HEK293T (cell line): Measurements from ENCODE around the gene SGTA.

Experiments
- CTCF ChIA-PET: fragments of 350-600 bp; formaldehyde crosslinking; extraction: SDS; loops from one replicate; lab custom pipeline; 2021; ENCODE audit warnings: antibody characterized with exemption, inconsistent platforms; lab: Yijun Ruan, JAX
- POLR2A ChIA-PET: fragments of 350-600 bp; formaldehyde crosslinking; extraction: SDS; loops from one replicate; lab custom pipeline; 2020; ENCODE audit warnings: antibody characterized with exemption, inconsistent platforms; lab: Yijun Ruan, JAX
- DNase-seq: peaks from one replicate; pipeline ENCODE4 v3.0.0; 2012; ENCODE audit warnings: mixed read lengths; ENCODE audit errors: extremely low spot score
- ARNT ChIP-seq: fragments of 450-650 bp; IDR thresholded peaks from 2 replicates; pipeline ENCODE4 v1.6.1; 2017; ENCODE audit warnings: mild to moderate bottlenecking
- BHLHE40 ChIP-seq: fragments of 450-650 bp; IDR thresholded peaks from 2 replicates; pipeline ENCODE4 v1.6.1; 2016; ENCODE audit warnings: mild to moderate bottlenecking, moderate library complexity, borderline replicate concordance
- CTBP1 ChIP-seq: fragments of 450-650 bp; IDR thresholded peaks from 2 replicates; pipeline ENCODE4 v1.6.1; 2016; ENCODE audit warnings: borderline replicate concordance
- ELF4 ChIP-seq: fragments of 450-650 bp; IDR thresholded peaks from 2 replicates; pipeline ENCODE4 v1.6.1; 2017; ENCODE audit warnings: antibody characterized with exemption
- FOXA1 ChIP-seq: fragments of 450-650 bp; IDR thresholded peaks from 2 replicates; pipeline ENCODE4 v1.6.1; 2016; ENCODE audit warnings: mild to moderate bottlenecking
- FOXK2 ChIP-seq: fragments of 450-650 bp; IDR thresholded peaks from 2 replicates; pipeline ENCODE4 v1.6.1; 2016; ENCODE audit warnings: mild to moderate bottlenecking
- FOXM1 ChIP-seq: fragments of 450-650 bp; IDR thresholded peaks from 2 replicates; pipeline ENCODE4 v1.6.1; 2017; ENCODE audit warnings: mild to moderate bottlenecking, borderline replicate concordance
- HDGF ChIP-seq: fragments of 450-650 bp; IDR thresholded peaks from 2 replicates; pipeline ENCODE4 v1.6.1; 2017; ENCODE audit warnings: antibody characterized with exemption, borderline replicate concordance
- L3MBTL2 ChIP-seq: fragments of 450-650 bp; conservative IDR thresholded peaks from 2 replicates; pipeline ENCODE4 v1.6.1; 2016; ENCODE audit warnings: mild to moderate bottlenecking
- LEF1 ChIP-seq: fragments of 450-650 bp; IDR thresholded peaks from 2 replicates; pipeline ENCODE4 v1.6.1; 2017; ENCODE audit warnings: mild to moderate bottlenecking, borderline replicate concordance
- NFRKB ChIP-seq: fragments of 450-650 bp; IDR thresholded peaks from 2 replicates; pipeline ENCODE4 v1.6.1; 2016; ENCODE audit warnings: mild to moderate bottlenecking, moderate library complexity
- SP1 ChIP-seq: fragments of 450-650 bp; IDR thresholded peaks from 2 replicates; pipeline ENCODE4 v1.6.1; 2017
- SUZ12 ChIP-seq: fragments of 450-650 bp; IDR thresholded peaks from 2 replicates; pipeline ENCODE4 v1.6.1; 2016; ENCODE audit warnings: mild to moderate bottlenecking
- TARDBP ChIP-seq: fragments of 450-650 bp; IDR thresholded peaks from 2 replicates; pipeline ENCODE4 v1.6.1; 2016
- ZNF384 ChIP-seq: fragments of 450-650 bp; IDR thresholded peaks from 2 replicates; pipeline ENCODE4 v1.6.1; 2016
- TF ChIP-seq, protein P1 (sequence below): fragments of 450-650 bp; IDR thresholded peaks from 2 replicates; pipeline ENCODE4 v1.6.1; 2016

SGTA gene

GRCh38 chr19:2782936-2783780 lies at the start of gene SGTA:
Gene SGTA, minus strand, starts transcription at chr19:2783273. Its CDS starts 14,205 bp downstream, at chr19:2769068.
- CTCF ChIA-PET: interaction anchor here (0.6 kb wide), 1 partner anchor 631 kb away, joined by 3 read pairs; no protein-coding TSS in a partner anchor
- TF ChIP-seq L3MBTL2 (peak; percentile 99), CTBP1 (no peak), ELF4 (0 out of 2 replicates have a peak, but pooled peaks have one; percentile 17)
- POLR2A ChIA-PET: interaction anchor here (0.7 to 1.5 kb wide), 4 partner anchors 21 to 455 kb away, joined by 3 to 5 read pairs (median 4); partner anchors contain the start of genes LSM7, SLC39A3 and SPPL2B
- peak; percentile 92 for DNase-seq

- ChIA-PET CTCF (interaction anchor here (1.4 kb wide), 1 partner anchor 13 kb away, joined by 4 read pairs; the partner anchor contains the start of gene ZNF555), POLR2A (interaction anchor here (0.9 kb wide), 1 partner anchor 13 kb away, joined by 3 read pairs; the partner anchor contains the start of gene ZNF555)
- no peak for DNase-seq
- TF ChIP-seq ARNT (no peak), L3MBTL2 (no peak), TARDBP (no peak), ZNF384 (no peak), FOXM1 (no peak), HDGF (no peak), ELF4 (no peak), BHLHE40 (no peak), SP1 (no peak), SUZ12 (no peak), FOXK2 (no peak), CTBP1 (no peak), LEF1 (no peak), NFRKB (no peak), FOXA1 (no peak)
- TF ChIP-seq, protein P1, sequence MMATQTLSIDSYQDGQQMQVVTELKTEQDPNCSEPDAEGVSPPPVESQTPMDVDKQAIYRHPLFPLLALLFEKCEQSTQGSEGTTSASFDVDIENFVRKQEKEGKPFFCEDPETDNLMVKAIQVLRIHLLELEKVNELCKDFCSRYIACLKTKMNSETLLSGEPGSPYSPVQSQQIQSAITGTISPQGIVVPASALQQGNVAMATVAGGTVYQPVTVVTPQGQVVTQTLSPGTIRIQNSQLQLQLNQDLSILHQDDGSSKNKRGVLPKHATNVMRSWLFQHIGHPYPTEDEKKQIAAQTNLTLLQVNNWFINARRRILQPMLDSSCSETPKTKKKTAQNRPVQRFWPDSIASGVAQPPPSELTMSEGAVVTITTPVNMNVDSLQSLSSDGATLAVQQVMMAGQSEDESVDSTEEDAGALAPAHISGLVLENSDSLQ: no peak
Observed at GRCh38 chr19:2827840-2828489, 44.9 kb upstream of the SGTA start.

GRCh38 chr19:2827022-2827421 lies 43.9 kb upstream of the SGTA start:
- ChIA-PET CTCF (no interaction called here), POLR2A (no interaction called here)
- DNase-seq: no peak
- TF ChIP-seq SUZ12 (no peak), L3MBTL2 (no peak), BHLHE40 (no peak), NFRKB (no peak), TARDBP (no peak), FOXA1 (no peak)

GRCh38 chr19:2824129-2824528 lies 41.1 kb upstream of the SGTA start:
- ChIA-PET CTCF (interaction anchor here (0.6 kb wide), 1 partner anchor 1207 kb away, joined by 3 read pairs; no protein-coding TSS in a partner anchor), POLR2A (interaction anchor here (2.0 kb wide), 1 partner anchor 17 kb away, joined by 8 read pairs; the partner anchor contains the start of gene ZNF555)
- TF ChIP-seq CTBP1 (no peak), ELF4 (no peak), L3MBTL2 (no peak), ZNF384 (no peak), FOXM1 (no peak), FOXK2 (no peak), TARDBP (no peak), BHLHE40 (no peak), SP1 (no peak), SUZ12 (no peak), ARNT (no peak), LEF1 (no peak), HDGF (no peak), FOXA1 (no peak), NFRKB (no peak)
- TF ChIP-seq, protein P1: no peak
- no peak for DNase-seq

- ChIA-PET CTCF (interaction anchor here (0.6 kb wide), 2 partner anchors 38 to 1206 kb away, joined by 3 read pairs; no protein-coding TSS in a partner anchor), POLR2A (interaction anchor here (2.0 kb wide), 1 partner anchor 17 kb away, joined by 8 read pairs; the partner anchor contains the start of gene ZNF555)
- no peak for TF ChIP-seq L3MBTL2
- no peak for DNase-seq
Observed at GRCh38 chr19:2823646-2824045, 40.6 kb upstream of the SGTA start.

GRCh38 chr19:2822846-2823245 lies 39.8 kb upstream of the SGTA start:
- no peak for DNase-seq
- ChIA-PET POLR2A (interaction anchor here (2.0 kb wide), 1 partner anchor 18 kb away, joined by 8 read pairs; the partner anchor contains the start of gene ZNF555), CTCF (interaction anchor here (0.6 kb wide), 1 partner anchor 39 kb away, joined by 3 read pairs; no protein-coding TSS in a partner anchor)
- TF ChIP-seq ARNT: no peak
